ES-I3 (cell line): ENCODE results near the gene MAN1C1.

Source experiments
- H3K36me3 ChIP-seq: 2 replicates; pipeline ENCODE4 v1.6.1; 2013; ENCODE audit warnings: mild to moderate bottlenecking, low read length, control low read depth, moderate library complexity; ENCODE audit not compliant: insufficient read depth
- H3K4me1 ChIP-seq: 2 replicates; pipeline ENCODE4 v1.6.1; 2013; ENCODE audit warnings: mild to moderate bottlenecking, control low read depth, low read length; ENCODE audit not compliant: insufficient read depth
- H3K9ac ChIP-seq: 2 replicates; pipeline ENCODE4 v1.6.1; 2013; ENCODE audit warnings: low read depth, mild to moderate bottlenecking, low read length, moderate library complexity
- H3K9me3 ChIP-seq: 2 replicates; pipeline ENCODE4 v1.6.1; 2013; ENCODE audit warnings: mild to moderate bottlenecking, low read length, moderate library complexity; ENCODE audit not compliant: control insufficient read depth, insufficient read depth

The MAN1C1 gene

GRCh38 chr1:25826571-25826970 is 210.0 kb downstream of the MAN1C1 start:
- Histone ChIP-seq H3K36me3 (peaks cover 20% of the 10 kb centered on the region), H3K9me3 (no peaks in the 10 kb centered on the region), H3K4me1 (no peaks in the 10 kb centered on the region), H3K9ac (no peak overlapping the region)

GRCh38 chr1:25828491-25828890 is 211.9 kb downstream of the MAN1C1 start:
- peaks cover 31% of the 10 kb centered on the region for H3K36me3 ChIP-seq
- no peaks in the 10 kb centered on the region for H3K9me3 ChIP-seq
- no peak overlapping the region for H3K9ac ChIP-seq
- no peaks in the 10 kb centered on the region for H3K4me1 ChIP-seq

GRCh38 chr1:25829046-25829445 is 212.5 kb downstream of the MAN1C1 start:
- H3K4me1 ChIP-seq: no peaks in the 10 kb centered on the region
- peaks cover 31% of the 10 kb centered on the region for H3K36me3 ChIP-seq
- H3K9ac ChIP-seq: no peak overlapping the region
- H3K9me3 ChIP-seq: no peaks in the 10 kb centered on the region

GRCh38 chr1:25831569-25832196 is 215.1 kb downstream of the MAN1C1 start:
- H3K9ac ChIP-seq: no peak overlapping the region
- H3K36me3 ChIP-seq: peaks cover 35% of the 10 kb centered on the region
- no peaks in the 10 kb centered on the region for H3K9me3 ChIP-seq
- no peaks in the 10 kb centered on the region for H3K4me1 ChIP-seq

GRCh38 chr1:25832336-25833037 is 215.9 kb downstream of the MAN1C1 start:
- no peak overlapping the region for H3K9ac ChIP-seq
- H3K9me3 ChIP-seq: no peaks in the 10 kb centered on the region
- H3K36me3 ChIP-seq: peaks cover 35% of the 10 kb centered on the region
- no peaks in the 10 kb centered on the region for H3K4me1 ChIP-seq

- no peaks in the 10 kb centered on the region for H3K4me1 ChIP-seq
- H3K9me3 ChIP-seq: no peaks in the 10 kb centered on the region
- no peak overlapping the region for H3K9ac ChIP-seq
- peaks cover 35% of the 10 kb centered on the region for H3K36me3 ChIP-seq
These were observed 216.6 kb downstream of the MAN1C1 start for GRCh38 chr1:25833158-25833557.
